K562 (cell line): ENCODE measurements around the gene RNU5D-1. TPM values are rescaled to one million over a fixed set of nuclear protein-coding genes. Genes with fewer than 3 reads are reported as not detected.
A peak's percentile ranks its signal among the peaks of the same experiment; 100 is the strongest.

Experiments
- ELK1 ChIP-seq: sonication (generic); formaldehyde crosslinking; IDR thresholded peaks from 2 replicates; pipeline ENCODE4 v1.8.1; 2022; ENCODE audit warnings: missing genetic modification reagents
- FOXK2 ChIP-seq, 2 experiments: fragments of 450-650 bp; IDR thresholded peaks in 1 of 2; conservative IDR thresholded peaks in 1 of 2; 2 replicates each; pipeline ENCODE4 v1.6.1; 2016; ENCODE audit warnings: low read depth in 2 of 2, mild to moderate bottlenecking in 1 of 2
- FOXP4 ChIP-seq: sonication (generic); formaldehyde crosslinking; IDR thresholded peaks from 2 replicates; pipeline ENCODE4 v1.8.0; 2022; ENCODE audit warnings: mild to moderate bottlenecking, missing genetic modification reagents, borderline replicate concordance
- HNRNPL ChIP-seq: fragments of 200-400 bp; formaldehyde crosslinking; IDR thresholded peaks from 2 replicates; pipeline ENCODE4 v1.6.1; 2017; ENCODE audit warnings: low read depth, mild to moderate bottlenecking, low read length
- IRF2 ChIP-seq: sonication (generic); formaldehyde crosslinking; IDR thresholded peaks from 2 replicates; pipeline ENCODE4 v1.8.1; 2022; ENCODE audit warnings: mild to moderate bottlenecking, missing genetic modification reagents
- MCM2 ChIP-seq: fragments of 450-650 bp; IDR thresholded peaks from 2 replicates; pipeline ENCODE4 v1.6.1; 2017; ENCODE audit warnings: low read depth, mild to moderate bottlenecking
- MEF2D ChIP-seq: conservative IDR thresholded peaks from 2 replicates; pipeline ENCODE4 v1.6.1; 2016; ENCODE audit warnings: low read depth, missing genetic modification characterization, missing compliant biosample characterization
- MTF1 ChIP-seq: fragments of 250-450 bp; sonication (Bioruptor Pico); IDR thresholded peaks from 2 replicates; pipeline ENCODE4 v1.9.0; 2021; ENCODE audit warnings: moderate library complexity, mild to moderate bottlenecking, inconsistent platforms, borderline replicate concordance
- NUFIP1 ChIP-seq: fragments of 450-650 bp; IDR thresholded peaks from 2 replicates; pipeline ENCODE4 v1.6.1; 2018; ENCODE audit not compliant: partially characterized antibody
- SFPQ ChIP-seq: fragments of 200-400 bp; formaldehyde crosslinking; IDR thresholded peaks from 2 replicates; pipeline ENCODE4 v1.6.1; 2017; ENCODE audit warnings: mild to moderate bottlenecking, low read depth, low read length, moderate library complexity
- SREBF2 ChIP-seq: sonication (generic); formaldehyde crosslinking; IDR thresholded peaks from 2 replicates; pipeline ENCODE4 v1.4.0; 2020; ENCODE audit warnings: mild to moderate bottlenecking, missing genetic modification reagents
- TEAD1 ChIP-seq, 2 experiments: fragments of 450-650 bp in 1 of 2; sonication (generic) in 1 of 2; formaldehyde crosslinking; IDR thresholded peaks; 2 replicates each; pipeline versions ENCODE4 v1.4.0 to v1.8.0; 2020 to 2022; ENCODE audit warnings: mild to moderate bottlenecking in 2 of 2, missing genetic modification reagents in 1 of 2
- polyA plus RNA-seq, 8 experiments: library from polyadenylated mRNA; depleted of rRNA in 4 of 8; stranded (reverse) in 5 of 8; unstranded in 3 of 8; fragments of >200 nt; fragmentation: Nextera tagmentation in 2 of 8; fragmentation: Illumina TruSeq in 1 of 8; extraction: Ambion mirVana in 2 of 8; extraction: Trizol in 1 of 8; gene quantifications; 2 replicates each; pipeline versions ENCODE4 v1.2.1 to v1.2.3, GENCODE V29; 2011 to 2014; ENCODE audit warnings: inconsistent platforms in 1 of 8, missing spikeins in 1 of 8
- total RNA-seq, 7 experiments: library from RNA; depleted of rRNA in 6 of 7; stranded (reverse); fragments of >200 nt in 6 of 7; fragmentation: Illumina TruSeq in 2 of 7; extraction: Trizol in 2 of 7; gene quantifications; 2 replicates each; pipeline versions ENCODE4 v1.2.1 to v1.2.3, GENCODE V29; 2011 to 2021; ENCODE audit warnings: low replicate concordance in 1 of 7
- TF ChIP-seq, protein P1 (sequence below), 2 experiments: fragments of 450-650 bp; IDR thresholded peaks; 2 replicates each; pipeline ENCODE4 v1.6.1; 2018; ENCODE audit warnings: mild to moderate bottlenecking in 2 of 2, low read depth in 1 of 2; ENCODE audit not compliant: partially characterized antibody in 2 of 2

Gene RNU5D-1
- total and polyA plus RNA-seq, 9 of the 15 experiments (the other 6 are each of a cell fraction or from before 2014, with no cell fraction given), result under 0.01 TPM; not detected in 8

- no peak for TF ChIP-seq IRF2 (CRISPR knock-in tag)
- no peak for TF ChIP-seq MCM2
- no peak for TF ChIP-seq MTF1
- TF ChIP-seq HNRNPL, result peak; percentile 96
- TF ChIP-seq, protein P1, sequence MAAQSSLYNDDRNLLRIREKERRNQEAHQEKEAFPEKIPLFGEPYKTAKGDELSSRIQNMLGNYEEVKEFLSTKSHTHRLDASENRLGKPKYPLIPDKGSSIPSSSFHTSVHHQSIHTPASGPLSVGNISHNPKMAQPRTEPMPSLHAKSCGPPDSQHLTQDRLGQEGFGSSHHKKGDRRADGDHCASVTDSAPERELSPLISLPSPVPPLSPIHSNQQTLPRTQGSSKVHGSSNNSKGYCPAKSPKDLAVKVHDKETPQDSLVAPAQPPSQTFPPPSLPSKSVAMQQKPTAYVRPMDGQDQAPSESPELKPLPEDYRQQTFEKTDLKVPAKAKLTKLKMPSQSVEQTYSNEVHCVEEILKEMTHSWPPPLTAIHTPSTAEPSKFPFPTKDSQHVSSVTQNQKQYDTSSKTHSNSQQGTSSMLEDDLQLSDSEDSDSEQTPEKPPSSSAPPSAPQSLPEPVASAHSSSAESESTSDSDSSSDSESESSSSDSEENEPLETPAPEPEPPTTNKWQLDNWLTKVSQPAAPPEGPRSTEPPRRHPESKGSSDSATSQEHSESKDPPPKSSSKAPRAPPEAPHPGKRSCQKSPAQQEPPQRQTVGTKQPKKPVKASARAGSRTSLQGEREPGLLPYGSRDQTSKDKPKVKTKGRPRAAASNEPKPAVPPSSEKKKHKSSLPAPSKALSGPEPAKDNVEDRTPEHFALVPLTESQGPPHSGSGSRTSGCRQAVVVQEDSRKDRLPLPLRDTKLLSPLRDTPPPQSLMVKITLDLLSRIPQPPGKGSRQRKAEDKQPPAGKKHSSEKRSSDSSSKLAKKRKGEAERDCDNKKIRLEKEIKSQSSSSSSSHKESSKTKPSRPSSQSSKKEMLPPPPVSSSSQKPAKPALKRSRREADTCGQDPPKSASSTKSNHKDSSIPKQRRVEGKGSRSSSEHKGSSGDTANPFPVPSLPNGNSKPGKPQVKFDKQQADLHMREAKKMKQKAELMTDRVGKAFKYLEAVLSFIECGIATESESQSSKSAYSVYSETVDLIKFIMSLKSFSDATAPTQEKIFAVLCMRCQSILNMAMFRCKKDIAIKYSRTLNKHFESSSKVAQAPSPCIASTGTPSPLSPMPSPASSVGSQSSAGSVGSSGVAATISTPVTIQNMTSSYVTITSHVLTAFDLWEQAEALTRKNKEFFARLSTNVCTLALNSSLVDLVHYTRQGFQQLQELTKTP (IDR thresholded peaks at IDR 0.05; ENCODE audit: low read depth in 1 of 2, partially characterized antibody in 2 of 2), result peak; percentile 91 to 98
- peak; percentile 98 for TF ChIP-seq NUFIP1
- 0 out of 2 replicates have a peak, but pooled peaks have one; percentile 25 for TF ChIP-seq SREBF2 (CRISPR knock-in tag)
- TF ChIP-seq FOXK2 (conservative IDR thresholded peaks at IDR 0.05 in 1 of 2, IDR thresholded peaks at IDR 0.05 in 1 of 2; ENCODE audit: low read depth in 2 of 2), result peak; percentile 77 to 78
- TF ChIP-seq TEAD1 (CRISPR knock-in tag; IDR thresholded peaks at IDR 0.05), result peak; percentile 94 to 98
- peak; percentile 67 for TF ChIP-seq SFPQ
- peak; percentile 92 for TF ChIP-seq MEF2D
- no peak for TF ChIP-seq ELK1 (CRISPR knock-in tag)
- no peak for TF ChIP-seq FOXP4
These were observed at the start of gene RNU5D-1 (continued) for GRCh38 chr1:44730741-44731512.
